Mesenchymal stem cell (in vitro differentiated cells and primary cell): ENCODE data around the gene TWIST1.

ENCODE experiments used
- DNase-seq: peaks from one replicate; pipeline ENCODE4 v3.0.0-alpha.2; 2013
- H2AFZ ChIP-seq: one replicate; pipeline ENCODE4 v1.6.1; 2013; ENCODE audit warnings: low read depth, mild to moderate bottlenecking, control low read depth, inconsistent platforms, low read length, moderate library complexity
- H2AK5ac ChIP-seq: 2 replicates; pipeline ENCODE4 v1.6.1; 2013; ENCODE audit warnings: low read length, moderate library complexity, mild to moderate bottlenecking, inconsistent platforms; ENCODE audit not compliant: severe bottlenecking
- H2BK120ac ChIP-seq: one replicate; pipeline ENCODE4 v1.6.1; 2013; ENCODE audit warnings: low read depth, mild to moderate bottlenecking, inconsistent platforms, low read length, moderate library complexity
- H2BK12ac ChIP-seq, 2 experiments: one replicate each; pipeline ENCODE4 v1.6.1; 2013; ENCODE audit warnings: inconsistent platforms in 2 of 2, low read length in 2 of 2, mild to moderate bottlenecking in 2 of 2, moderate library complexity in 2 of 2, control low read depth in 1 of 2
- H2BK15ac ChIP-seq: one replicate; pipeline ENCODE4 v1.6.1; 2013; ENCODE audit warnings: mild to moderate bottlenecking, low read depth, inconsistent platforms; ENCODE audit not compliant: poor library complexity, severe bottlenecking
- H2BK5ac ChIP-seq: 2 replicates; pipeline ENCODE4 v1.6.1; 2013; ENCODE audit warnings: low read depth, mild to moderate bottlenecking, low read length, control low read depth, inconsistent platforms; ENCODE audit not compliant: poor library complexity, severe bottlenecking
- H3K14ac ChIP-seq, 2 experiments: one replicate each; pipeline ENCODE4 v1.6.1; 2013; ENCODE audit warnings: inconsistent platforms in 2 of 2, low read length in 2 of 2, control low read depth in 1 of 2, mild to moderate bottlenecking in 1 of 2, moderate library complexity in 1 of 2
- H3K18ac ChIP-seq, 2 experiments: one replicate each; pipeline ENCODE4 v1.6.1; 2013; ENCODE audit warnings: inconsistent platforms in 2 of 2, low read length in 2 of 2, control low read depth in 1 of 2, low read depth in 1 of 2, mild to moderate bottlenecking in 1 of 2
- H3K23ac ChIP-seq, 2 experiments: one replicate each; pipeline ENCODE4 v1.6.1; 2013; ENCODE audit warnings: inconsistent platforms in 2 of 2, low read length in 2 of 2, mild to moderate bottlenecking in 2 of 2, moderate library complexity in 2 of 2, control low read depth in 1 of 2
- H3K27ac ChIP-seq: 2 replicates; pipeline ENCODE4 v1.5.1; 2013; ENCODE audit warnings: mild to moderate bottlenecking, moderate library complexity, low read length, control low read depth, inconsistent platforms; ENCODE audit not compliant: poor library complexity, severe bottlenecking
- H3K27me3 ChIP-seq, 2 experiments: 2 replicates each; pipeline versions ENCODE4 v1.6.1 to v1.7.0; 2013; ENCODE audit warnings: low read length in 2 of 2, mild to moderate bottlenecking in 2 of 2, moderate library complexity in 2 of 2, control low read depth in 1 of 2, inconsistent platforms in 1 of 2; ENCODE audit not compliant: control insufficient read depth in 1 of 2, insufficient read depth in 1 of 2
- H3K36me3 ChIP-seq, 2 experiments: 2 replicates each; pipeline versions ENCODE4 v1.6.1 to v1.7.0; 2013; ENCODE audit warnings: low read length in 2 of 2, control low read depth in 1 of 2, inconsistent platforms in 1 of 2, low read depth in 1 of 2, mild to moderate bottlenecking in 1 of 2; ENCODE audit not compliant: insufficient read depth in 2 of 2, control insufficient read depth in 1 of 2
- H3K4ac ChIP-seq, 2 experiments: one replicate each; pipeline ENCODE4 v1.6.1; 2013; ENCODE audit warnings: inconsistent platforms in 2 of 2, low read length in 2 of 2, mild to moderate bottlenecking in 2 of 2, moderate library complexity in 2 of 2, control low read depth in 1 of 2, low read depth in 1 of 2
- H3K4me1 ChIP-seq: 2 replicates; pipeline ENCODE4 v1.6.1; 2013; ENCODE audit warnings: low read depth, low read length, control low read depth; ENCODE audit not compliant: control insufficient read depth, insufficient read depth
- H3K4me2 ChIP-seq: 2 replicates; pipeline ENCODE4 v1.6.1; 2013; ENCODE audit warnings: low read length, mild to moderate bottlenecking, inconsistent platforms; ENCODE audit not compliant: poor library complexity, severe bottlenecking
- H3K4me3 ChIP-seq, 2 experiments: 2 replicates each; pipeline versions ENCODE4 v1.5.1 to v1.7.0; 2013; ENCODE audit warnings: low read length in 2 of 2, mild to moderate bottlenecking in 2 of 2, control low read depth in 1 of 2, low read depth in 1 of 2; ENCODE audit not compliant: insufficient read depth in 1 of 2
- H3K79me1 ChIP-seq: replicated peaks from 2 replicates; pipeline ENCODE4 v1.6.1; 2013; ENCODE audit warnings: mild to moderate bottlenecking, control low read depth, low read length, inconsistent platforms; ENCODE audit not compliant: poor library complexity, severe bottlenecking
- H3K9ac ChIP-seq: 2 replicates; pipeline ENCODE4 v1.7.0; 2013; ENCODE audit warnings: mild to moderate bottlenecking, low read length, moderate library complexity
- H3K9me3 ChIP-seq: 2 replicates; pipeline ENCODE4 v1.7.0; 2013; ENCODE audit warnings: mild to moderate bottlenecking, low read length; ENCODE audit not compliant: control insufficient read depth
- H4K8ac ChIP-seq: one replicate; pipeline ENCODE4 v1.6.1; 2013; ENCODE audit warnings: inconsistent platforms, mild to moderate bottlenecking, low read length, moderate library complexity
- H4K91ac ChIP-seq: one replicate; pipeline ENCODE4 v1.6.1; 2013; ENCODE audit warnings: mild to moderate bottlenecking, low read length, inconsistent platforms
- WGBS: methylation state at CpG from one replicate; pipeline ENCODE4 v1.1.7; 2013; ENCODE audit warnings: mixed read lengths; 5-methylcytosine and 5-hydroxymethylcytosine counted together

Gene TWIST1

DNA sequence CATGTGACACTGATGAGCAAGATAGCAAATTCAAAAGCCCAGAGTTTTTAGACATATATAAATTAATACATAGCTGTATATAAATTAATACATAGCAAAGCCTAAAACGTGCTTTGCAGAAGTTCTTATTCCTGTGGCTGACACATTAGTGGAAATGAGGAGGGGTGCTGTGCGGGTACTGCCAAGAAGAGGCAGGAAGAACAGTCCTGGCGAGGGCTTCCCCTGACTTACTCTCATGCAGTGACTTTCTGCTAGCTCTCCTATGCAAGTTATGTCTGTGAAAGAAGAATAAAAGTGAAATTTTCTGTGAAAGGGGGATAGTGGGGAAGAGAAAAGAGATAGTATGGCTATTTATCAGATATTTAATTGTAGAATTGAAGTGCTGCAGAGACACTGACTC lies 27.6 kb downstream of the TWIST1 start:
- WGBS, result 81% methylated on average over 3 of the region's 3 CpGs
- no peak for DNase-seq
- H2BK12ac ChIP-seq, result no peak overlapping the region

DNA sequence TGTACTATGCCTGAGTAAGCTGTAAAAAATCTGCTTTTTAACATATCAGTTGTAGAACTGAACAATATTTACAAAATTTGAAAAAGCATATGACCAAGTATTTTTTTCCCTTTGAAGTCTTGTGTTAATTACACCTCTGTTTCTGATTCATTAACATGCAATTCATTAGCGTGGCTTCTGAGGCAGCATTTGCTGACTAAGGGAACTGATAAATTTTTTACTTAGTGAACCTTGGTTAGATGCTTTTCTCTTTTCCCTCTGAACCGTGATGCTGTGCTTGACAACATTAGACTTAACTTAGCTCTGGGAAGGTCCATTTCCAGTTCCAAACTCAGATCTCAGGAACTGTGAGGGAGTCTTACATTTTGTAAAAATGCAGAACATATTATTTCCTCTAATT lies 28.1 kb downstream of the TWIST1 start:
- Histone ChIP-seq H3K9ac (no peak overlapping the region), H4K91ac (no peak overlapping the region), H3K9me3 (peaks cover 15% of the 10 kb centered on the region), H3K27ac (no peak overlapping the region), H3K14ac (no peak overlapping the region), H3K18ac (no peak overlapping the region), H3K23ac (no peak overlapping the region), H2AFZ (no peak overlapping the region), H3K4ac (no peak overlapping the region), H2BK15ac (no peak overlapping the region), H3K4me2 (no peak overlapping the region), H3K4me1 (no peaks in the 10 kb centered on the region), H3K36me3 (no peaks in the 10 kb centered on the region), H3K4me3 (no peak overlapping the region), H2BK12ac (no peak overlapping the region), H4K8ac (no peak overlapping the region), H2AK5ac (no peak overlapping the region), H2BK120ac (no peak overlapping the region), H2BK5ac (no peak overlapping the region), H3K27me3 (no peaks in the 10 kb centered on the region), H3K79me1 (no peaks in the 10 kb centered on the region)
- WGBS, result 93% methylated on average over 1 of the region's 2 CpGs
- DNase-seq, result no peak

More for the DNA sequence above, 27.6 kb downstream of the TWIST1 start:
- no peak overlapping the region for H4K8ac ChIP-seq
- H2BK15ac ChIP-seq, result no peak overlapping the region
- no peak overlapping the region for H3K4me2 ChIP-seq
- H3K14ac ChIP-seq, result no peak overlapping the region
- H3K4me3 ChIP-seq, result no peak overlapping the region
- no peak overlapping the region for H2BK5ac ChIP-seq
- no peak overlapping the region for H3K27ac ChIP-seq
- no peaks in the 10 kb centered on the region for H3K4me1 ChIP-seq
- no peak overlapping the region for H2AFZ ChIP-seq
- no peak overlapping the region for H3K18ac ChIP-seq
- H3K9ac ChIP-seq, result no peak overlapping the region
- H3K36me3 ChIP-seq, result no peaks in the 10 kb centered on the region
- no peaks in the 10 kb centered on the region for H3K27me3 ChIP-seq
- no peaks in the 10 kb centered on the region for H3K79me1 ChIP-seq
- H4K91ac ChIP-seq, result no peak overlapping the region
- no peak overlapping the region for H2BK120ac ChIP-seq
- H2AK5ac ChIP-seq, result no peak overlapping the region
- no peak overlapping the region for H3K4ac ChIP-seq
- H3K9me3 ChIP-seq, result peaks cover 15% of the 10 kb centered on the region
- H3K23ac ChIP-seq, result no peak overlapping the region

DNA sequence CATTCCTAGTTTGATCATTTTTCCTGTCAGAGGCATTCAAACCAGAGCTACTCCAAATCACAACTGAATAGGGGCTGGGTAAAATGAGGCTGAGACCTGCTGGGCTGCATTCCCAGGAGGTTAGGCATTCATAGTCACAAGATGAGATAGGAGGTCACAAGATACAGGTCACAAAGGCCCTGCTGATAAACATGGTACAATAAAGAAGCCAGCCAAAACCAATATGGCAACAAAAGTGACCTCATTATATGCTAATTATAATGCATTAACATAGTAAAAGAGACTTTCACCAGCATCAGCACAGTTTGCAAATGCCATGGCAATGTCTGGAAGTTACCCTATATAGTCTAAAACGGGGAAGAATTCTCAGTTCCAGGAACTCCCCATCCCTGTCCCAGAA lies 37.3 kb downstream of the TWIST1 start:
- Histone ChIP-seq H3K79me1 (no peaks in the 10 kb centered on the region), H3K4me3 (no peak overlapping the region), H3K9ac (no peak overlapping the region), H2BK120ac (no peak overlapping the region), H2BK5ac (no peak overlapping the region), H3K36me3 (no peaks in the 10 kb centered on the region), H2BK12ac (no peak overlapping the region), H2BK15ac (no peak overlapping the region), H3K23ac (no peak overlapping the region), H3K9me3 (peaks cover 4% of the 10 kb centered on the region), H3K4me1 (no peaks in the 10 kb centered on the region), H4K8ac (no peak overlapping the region), H3K4me2 (no peak overlapping the region), H3K27ac (no peak overlapping the region), H3K27me3 (no peaks in the 10 kb centered on the region), H3K18ac (no peak overlapping the region), H2AFZ (no peak overlapping the region), H2AK5ac (no peak overlapping the region), H3K14ac (no peak overlapping the region), H4K91ac (no peak overlapping the region), H3K4ac (no peak overlapping the region)
- WGBS, result 51% methylated on average over 1 of the region's 1 CpG
- no peak for DNase-seq

DNA sequence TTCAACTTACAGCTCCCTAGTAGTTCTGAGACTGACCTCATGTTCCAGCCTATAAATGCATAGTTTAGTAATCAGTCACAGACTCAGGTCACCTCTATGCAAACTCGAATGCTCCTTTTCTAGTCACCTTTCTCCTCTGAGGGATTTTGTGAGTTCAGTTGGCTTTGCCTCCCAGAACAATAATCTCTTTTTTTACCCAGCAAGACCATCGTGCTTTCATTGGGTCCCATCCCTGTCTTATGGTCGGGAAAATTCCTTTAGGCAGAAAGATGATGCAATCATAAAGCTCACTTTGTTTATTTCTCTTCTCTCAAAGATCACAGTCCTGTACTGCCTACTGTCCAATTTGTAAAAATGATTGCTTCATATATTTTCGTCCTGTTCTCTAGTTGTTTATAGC lies 38.4 kb downstream of the TWIST1 start:
- Histone ChIP-seq H3K4me1 (no peaks in the 10 kb centered on the region), H3K27me3 (no peaks in the 10 kb centered on the region), H3K9me3 (peaks cover 4% of the 10 kb centered on the region), H2BK5ac (no peak overlapping the region), H3K9ac (no peak overlapping the region), H3K4me3 (no peak overlapping the region), H3K27ac (no peak overlapping the region), H4K91ac (no peak overlapping the region), H3K23ac (no peak overlapping the region), H2BK12ac (no peak overlapping the region), H2AK5ac (no peak overlapping the region), H3K4me2 (no peak overlapping the region), H2BK120ac (no peak overlapping the region), H2BK15ac (no peak overlapping the region), H4K8ac (no peak overlapping the region), H3K79me1 (no peaks in the 10 kb centered on the region), H3K18ac (no peak overlapping the region), H3K36me3 (no peaks in the 10 kb centered on the region), H3K14ac (no peak overlapping the region), H2AFZ (no peak overlapping the region), H3K4ac (no peak overlapping the region)
- peak; percentile 56 for DNase-seq
- WGBS, result 50% methylated on average over 3 of the region's 4 CpGs
